ENCODE measurements around the gene PRKCE.
"Not testable (repeated sequence)": the region's sequence is repeated elsewhere in the genome, so short reads cannot be mapped to it uniquely, and the experiment has no call there.

PRKCE gene

GRCh38 chr2:46198966-46199365 is 547.5 kb downstream of the PRKCE start:
- DNase-seq (ENCODE audit: low read depth), result peak; percentile 16
- H3K4me3 ChIP-seq (ENCODE audit: control insufficient read depth, low read depth, low read length), result no peak overlapping the region
- TF ChIP-seq CTCF (conservative IDR thresholded peaks at IDR 0.05; ENCODE audit: control insufficient read depth, insufficient read depth, low read depth, low read length), result no peak

- H3K4me3 ChIP-seq (ENCODE audit: control insufficient read depth, low read depth, low read length), result no peak overlapping the region
- TF ChIP-seq CTCF (conservative IDR thresholded peaks at IDR 0.05; ENCODE audit: control insufficient read depth, insufficient read depth, low read depth, low read length), result no peak
- DNase-seq (ENCODE audit: low read depth), result no peak
Observed at GRCh38 chr2:46200100-46200690, 548.7 kb downstream of the PRKCE start.

- DNase-seq (ENCODE audit: low read depth), result no peak
- H3K4me3 ChIP-seq (ENCODE audit: control insufficient read depth, low read depth, low read length), result no peak overlapping the region
- no peak for TF ChIP-seq CTCF (conservative IDR thresholded peaks at IDR 0.05; ENCODE audit: control insufficient read depth, insufficient read depth, low read depth, low read length)
Observed at GRCh38 chr2:46200861-46201605, 549.6 kb downstream of the PRKCE start.

GRCh38 chr2:46202453-46202852 is 551.0 kb downstream of the PRKCE start:
- no peak overlapping the region for H3K4me3 ChIP-seq (ENCODE audit: control insufficient read depth, low read depth, low read length)
- no peak for TF ChIP-seq CTCF (conservative IDR thresholded peaks at IDR 0.05; ENCODE audit: control insufficient read depth, insufficient read depth, low read depth, low read length)
- no peak for DNase-seq (ENCODE audit: low read depth)

- DNase-seq (ENCODE audit: low read depth), result no peak
- no peak for TF ChIP-seq CTCF (conservative IDR thresholded peaks at IDR 0.05; ENCODE audit: control insufficient read depth, insufficient read depth, low read depth, low read length)
- H3K4me3 ChIP-seq (ENCODE audit: control insufficient read depth, low read depth, low read length), result no peak overlapping the region
Observed at GRCh38 chr2:46202987-46203386, 551.5 kb downstream of the PRKCE start.

GRCh38 chr2:46203636-46204035 is 552.2 kb downstream of the PRKCE start:
- not testable (repeated sequence) for DNase-seq (ENCODE audit: low read depth); H3K4me3 ChIP-seq (ENCODE audit: control insufficient read depth, low read depth, low read length)

GRCh38 chr2:46207591-46207990 is 556.1 kb downstream of the PRKCE start:
- DNase-seq (ENCODE audit: low read depth), result no peak
- no peak for TF ChIP-seq CTCF (conservative IDR thresholded peaks at IDR 0.05; ENCODE audit: control insufficient read depth, insufficient read depth, low read depth, low read length)
- no peak overlapping the region for H3K4me3 ChIP-seq (ENCODE audit: control insufficient read depth, low read depth, low read length)
